ENCODE measurements around the gene KIF26A.

The KIF26A gene

GRCh38 chr14:104163541-104163940 is 25.2 kb downstream of the KIF26A start:
- no peak for TF ChIP-seq Cebpa-rat (IDR thresholded peaks at IDR 0.05)
- Histone ChIP-seq H3K27ac (no peak overlapping the region), H3K27me3 (peaks cover 0 to 10% (median 0%) of the 10 kb centered on the region in 11 experiments; a peak in 1 of 22 replicates), H3K36me3 (no peaks in the 10 kb centered on the region; a peak in 1 of 22 replicates), H4K20me1 (peaks cover 0 to 75% (median 27%) of the 10 kb centered on the region in 11 experiments; a peak in 17 of 22 replicates), H3K9ac (no peak overlapping the region), H3K4me3 (no peak overlapping the region), H3K4me2 (peak overlapping the region in 2 of 11 experiments; percentile 4 to 7; a peak in 2 of 22 replicates), H3K9me3 (replicated peaks in 1 of 11) (no peaks in the 10 kb centered on the region), H3K4me1 (peaks cover 22 to 80% (median 50%) of the 10 kb centered on the region in 10 experiments)

- peaks cover 27 to 80% (median 51%) of the 10 kb centered on the region in 10 experiments for H3K4me1 ChIP-seq
- no peaks in the 10 kb centered on the region; a peak in 1 of 22 replicates for H3K36me3 ChIP-seq
- H3K27me3 ChIP-seq = peaks cover 0 to 10% (median 0%) of the 10 kb centered on the region in 11 experiments; a peak in 1 of 22 replicates
- H3K9me3 ChIP-seq (replicated peaks in 1 of 11) = no peaks in the 10 kb centered on the region
- no peak overlapping the region for H3K9ac ChIP-seq
- no peak overlapping the region for H3K4me3 ChIP-seq
- peaks cover 0 to 75% (median 32%) of the 10 kb centered on the region in 11 experiments; a peak in 17 of 22 replicates for H4K20me1 ChIP-seq
- H3K27ac ChIP-seq = no peak overlapping the region
- peak overlapping the region in 1 of 11 experiments; percentile 7; a peak in 3 of 22 replicates for H3K4me2 ChIP-seq
- no peak for TF ChIP-seq Cebpa-rat (IDR thresholded peaks at IDR 0.05)
Measured at GRCh38 chr14:104164041-104164440, 25.7 kb downstream of the KIF26A start.

GRCh38 chr14:104164512-104164911 is 26.1 kb downstream of the KIF26A start:
- peaks cover 0 to 75% (median 36%) of the 10 kb centered on the region in 11 experiments; a peak in 17 of 22 replicates for H4K20me1 ChIP-seq
- H3K27ac ChIP-seq = no peak overlapping the region
- H3K9me3 ChIP-seq (replicated peaks in 1 of 11) = no peaks in the 10 kb centered on the region
- H3K27me3 ChIP-seq = peaks cover 0 to 10% (median 0%) of the 10 kb centered on the region in 11 experiments; a peak in 1 of 22 replicates
- no peak overlapping the region for H3K4me3 ChIP-seq
- no peaks in the 10 kb centered on the region; a peak in 1 of 22 replicates for H3K36me3 ChIP-seq
- H3K4me2 ChIP-seq = peak overlapping the region in 2 of 11 experiments; percentile 6 to 7; a peak in 2 of 22 replicates
- peaks cover 30 to 80% (median 52%) of the 10 kb centered on the region in 10 experiments for H3K4me1 ChIP-seq
- H3K9ac ChIP-seq = no peak overlapping the region
- no peak for TF ChIP-seq Cebpa-rat (IDR thresholded peaks at IDR 0.05)

GRCh38 chr14:104166698-104167097 is 28.3 kb downstream of the KIF26A start:
- peaks cover 0 to 15% (median 0%) of the 10 kb centered on the region in 11 experiments; a peak in 5 of 22 replicates for H3K36me3 ChIP-seq
- H3K9ac ChIP-seq = peak overlapping the region; percentile 17 to 55 (median 39); a peak in 11 of 22 replicates
- H4K20me1 ChIP-seq = peaks cover 0 to 84% (median 42%) of the 10 kb centered on the region in 11 experiments; a peak in 17 of 22 replicates
- no peak for TF ChIP-seq Cebpa-rat (IDR thresholded peaks at IDR 0.05)
- no peaks in the 10 kb centered on the region for H3K9me3 ChIP-seq (replicated peaks in 1 of 11)
- H3K27me3 ChIP-seq = peaks cover 0 to 10% (median 0%) of the 10 kb centered on the region in 11 experiments; a peak in 1 of 22 replicates
- H3K4me3 ChIP-seq = peak overlapping the region in 7 of 10 experiments; percentile 13 to 52 (median 22); a peak in 7 of 20 replicates
- H3K27ac ChIP-seq = peak overlapping the region in 5 of 11 experiments; percentile 27 to 49 (median 34); a peak in 5 of 22 replicates
- H3K4me1 ChIP-seq = peaks cover 30 to 76% (median 56%) of the 10 kb centered on the region in 10 experiments
- peak overlapping the region; percentile 78 to 96 (median 88) for H3K4me2 ChIP-seq

GRCh38 chr14:104168603-104169002 is 30.2 kb downstream of the KIF26A start:
- peak overlapping the region; percentile 7 to 96 (median 88); a peak in 20 of 22 replicates for H3K4me2 ChIP-seq
- H3K27ac ChIP-seq = no peak overlapping the region
- H3K9me3 ChIP-seq (replicated peaks in 1 of 11) = no peaks in the 10 kb centered on the region
- peak overlapping the region in 6 of 11 experiments; percentile 9 to 44 (median 21); a peak in 7 of 22 replicates for H3K9ac ChIP-seq
- peaks cover 0 to 77% (median 42%) of the 10 kb centered on the region in 11 experiments; a peak in 17 of 22 replicates for H4K20me1 ChIP-seq
- no peak overlapping the region for H3K4me3 ChIP-seq
- H3K36me3 ChIP-seq = peaks cover 0 to 31% (median 6%) of the 10 kb centered on the region in 11 experiments; a peak in 9 of 22 replicates
- H3K27me3 ChIP-seq = peaks cover 0 to 10% (median 0%) of the 10 kb centered on the region in 11 experiments; a peak in 1 of 22 replicates
- H3K4me1 ChIP-seq = peaks cover 36 to 64% (median 55%) of the 10 kb centered on the region in 10 experiments
- TF ChIP-seq Cebpa-rat (IDR thresholded peaks at IDR 0.05) = no peak

- H3K4me2 ChIP-seq = peak overlapping the region in 10 of 11 experiments; percentile 78 to 96 (median 90); a peak in 18 of 22 replicates
- TF ChIP-seq Cebpa-rat (IDR thresholded peaks at IDR 0.05) = no peak
- no peak overlapping the region for H3K27ac ChIP-seq
- peaks cover 0 to 10% (median 0%) of the 10 kb centered on the region in 11 experiments; a peak in 1 of 22 replicates for H3K27me3 ChIP-seq
- H3K36me3 ChIP-seq = peaks cover 0 to 36% (median 8%) of the 10 kb centered on the region in 11 experiments; a peak in 10 of 22 replicates
- H3K9me3 ChIP-seq (replicated peaks in 1 of 11) = no peaks in the 10 kb centered on the region
- peaks cover 39 to 63% (median 54%) of the 10 kb centered on the region in 10 experiments for H3K4me1 ChIP-seq
- peaks cover 0 to 81% (median 42%) of the 10 kb centered on the region in 11 experiments; a peak in 17 of 22 replicates for H4K20me1 ChIP-seq
- no peak overlapping the region for H3K4me3 ChIP-seq
- H3K9ac ChIP-seq = peak overlapping the region in 6 of 11 experiments; percentile 9 to 44 (median 22); a peak in 7 of 22 replicates
Measured at GRCh38 chr14:104169005-104169698, 30.8 kb downstream of the KIF26A start.

GRCh38 chr14:104169699-104170479 is 31.5 kb downstream of the KIF26A start:
- Histone ChIP-seq H3K27me3 (peaks cover 0 to 10% (median 0%) of the 10 kb centered on the region in 11 experiments; a peak in 1 of 22 replicates), H3K27ac (no peak overlapping the region), H3K9ac (peak overlapping the region in 1 of 11 experiments; percentile 25; a peak in 1 of 22 replicates), H4K20me1 (peaks cover 0 to 84% (median 42%) of the 10 kb centered on the region in 11 experiments; a peak in 17 of 22 replicates), H3K4me3 (no peak overlapping the region), H3K4me2 (peak overlapping the region in 7 of 11 experiments; percentile 42 to 96 (median 91); a peak in 11 of 22 replicates), H3K9me3 (replicated peaks in 1 of 11) (no peaks in the 10 kb centered on the region), H3K36me3 (peaks cover 0 to 42% (median 8%) of the 10 kb centered on the region in 11 experiments; a peak in 11 of 22 replicates), H3K4me1 (peaks cover 39 to 70% (median 60%) of the 10 kb centered on the region in 10 experiments)
- TF ChIP-seq Cebpa-rat (IDR thresholded peaks at IDR 0.05) = no peak
